SU-DHL-6 (cell line): ENCODE results near the gene MYO1G.

ENCODE experiments used
- H2AFZ ChIP-seq: fragments of 200-600 bp; sonication (generic); 2 replicates; pipeline ENCODE4 v1.6.1; 2014; ENCODE audit warnings: low read depth, mild to moderate bottlenecking, moderate library complexity, mixed read lengths, antibody characterized with exemption, low read length; ENCODE audit not compliant: severe bottlenecking
- H3F3A ChIP-seq: fragments of 200-600 bp; shearing (Covaris generic); 2 replicates; pipeline ENCODE4 v1.6.0; 2016; ENCODE audit warnings: antibody characterized with exemption, mild to moderate bottlenecking; ENCODE audit not compliant: insufficient read depth
- H3K27ac ChIP-seq: fragments of 200-600 bp; sonication (generic); 2 replicates; pipeline ENCODE4 v1.5.1; 2016; ENCODE audit warnings: low read depth, mild to moderate bottlenecking, low read length, moderate library complexity, mixed read lengths
- H3K27me3 ChIP-seq: fragments of 200-600 bp; sonication (generic), shearing (Covaris generic); 2 replicates; pipeline ENCODE4 v1.6.0; 2014; ENCODE audit warnings: mild to moderate bottlenecking, low read length
- H3K36me3 ChIP-seq: fragments of 200-600 bp; sonication (generic); 2 replicates; pipeline ENCODE4 v1.6.1; 2014; ENCODE audit warnings: mild to moderate bottlenecking, low read length, mixed read lengths
- H3K4me2 ChIP-seq: fragments of 300-600, 200-600 bp; shearing (Covaris generic), sonication (generic); 2 replicates; pipeline ENCODE4 v1.6.0; 2014; ENCODE audit warnings: low read length, low read depth, mild to moderate bottlenecking; ENCODE audit not compliant: poor library complexity, severe bottlenecking
- H3K4me3 ChIP-seq: fragments of 200-600 bp; sonication (generic); 2 replicates; pipeline ENCODE4 v1.5.1; 2014; ENCODE audit warnings: antibody characterized with exemption, low read length, mild to moderate bottlenecking, mixed read lengths; ENCODE audit not compliant: insufficient read depth, poor library complexity, severe bottlenecking
- H3K79me2 ChIP-seq: fragments of 200-600 bp; sonication (generic); 2 replicates; pipeline ENCODE4 v1.6.1; 2014; ENCODE audit warnings: mild to moderate bottlenecking, low read length, moderate library complexity; ENCODE audit not compliant: insufficient read depth
- H3K9ac ChIP-seq: fragments of 200-600 bp; sonication (generic); 2 replicates; pipeline ENCODE4 v1.7.0; 2014; ENCODE audit warnings: mild to moderate bottlenecking, low read length
- H3K9me2 ChIP-seq: fragments of 200-600 bp; sonication (generic); replicated peaks from 2 replicates; pipeline ENCODE4 v1.6.1; 2014; ENCODE audit warnings: low read length; ENCODE audit not compliant: insufficient read depth
- H3K9me3 ChIP-seq: fragments of 200-600 bp; sonication (generic); 2 replicates; pipeline ENCODE4 v1.6.1; 2014; ENCODE audit warnings: low read length, mixed read lengths; ENCODE audit not compliant: insufficient read depth
- H4K20me1 ChIP-seq: fragments of 200-600 bp; sonication (generic); 2 replicates; pipeline ENCODE4 v1.6.1; 2014; ENCODE audit warnings: low read depth, mild to moderate bottlenecking, antibody characterized with exemption, low read length, moderate library complexity, mixed read lengths
- EZH2phosphoT487 ChIP-seq: fragments of 200-600 bp; sonication (generic), shearing (Covaris generic); conservative IDR thresholded peaks from 2 replicates; pipeline ENCODE4 v1.6.1; 2018; ENCODE audit warnings: mild to moderate bottlenecking, antibody characterized with exemption, low read length, moderate library complexity, mixed read lengths
- TF ChIP-seq, protein P1 (sequence below): fragments of 200-600 bp; sonication (generic); IDR thresholded peaks from one replicate; pipeline ENCODE4 v1.5.1; 2017; ENCODE audit warnings: antibody characterized with exemption, mild to moderate bottlenecking, low read length, moderate library complexity; ENCODE audit not compliant: insufficient read depth, poor library complexity, severe bottlenecking

MYO1G gene

DNA sequence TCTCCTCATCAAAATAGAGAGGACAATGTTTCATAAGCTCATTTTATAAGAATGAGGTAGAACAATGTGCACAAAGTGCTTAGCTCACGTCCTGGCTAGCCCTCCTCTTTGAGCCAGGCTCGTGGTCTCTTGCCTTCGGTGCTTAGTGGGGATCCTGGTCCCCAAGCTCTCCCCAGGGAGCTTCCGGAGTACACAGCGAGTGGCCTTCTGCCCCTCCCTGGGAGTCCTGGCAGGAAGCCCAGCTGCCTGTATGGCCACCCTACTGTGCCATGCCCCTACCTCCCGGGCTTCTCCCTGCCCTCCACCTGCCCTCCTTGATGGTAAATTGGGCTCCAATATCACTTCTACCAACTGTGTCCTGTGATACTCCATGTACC, 868 bp downstream of the MYO1G start:
- H2AFZ ChIP-seq = no peak overlapping the region
- H3K4me2 ChIP-seq = peak overlapping the region; percentile 75
- peak overlapping the region; percentile 85 for H3K9ac ChIP-seq
- H3K9me2 ChIP-seq = no peaks in the 10 kb centered on the region
- H3F3A ChIP-seq = peaks cover 37% of the 10 kb centered on the region
- H3K9me3 ChIP-seq = no peaks in the 10 kb centered on the region
- peaks cover 27% of the 10 kb centered on the region for H3K79me2 ChIP-seq
- no peak for TF ChIP-seq EZH2phosphoT487
- TF ChIP-seq, protein P1, sequence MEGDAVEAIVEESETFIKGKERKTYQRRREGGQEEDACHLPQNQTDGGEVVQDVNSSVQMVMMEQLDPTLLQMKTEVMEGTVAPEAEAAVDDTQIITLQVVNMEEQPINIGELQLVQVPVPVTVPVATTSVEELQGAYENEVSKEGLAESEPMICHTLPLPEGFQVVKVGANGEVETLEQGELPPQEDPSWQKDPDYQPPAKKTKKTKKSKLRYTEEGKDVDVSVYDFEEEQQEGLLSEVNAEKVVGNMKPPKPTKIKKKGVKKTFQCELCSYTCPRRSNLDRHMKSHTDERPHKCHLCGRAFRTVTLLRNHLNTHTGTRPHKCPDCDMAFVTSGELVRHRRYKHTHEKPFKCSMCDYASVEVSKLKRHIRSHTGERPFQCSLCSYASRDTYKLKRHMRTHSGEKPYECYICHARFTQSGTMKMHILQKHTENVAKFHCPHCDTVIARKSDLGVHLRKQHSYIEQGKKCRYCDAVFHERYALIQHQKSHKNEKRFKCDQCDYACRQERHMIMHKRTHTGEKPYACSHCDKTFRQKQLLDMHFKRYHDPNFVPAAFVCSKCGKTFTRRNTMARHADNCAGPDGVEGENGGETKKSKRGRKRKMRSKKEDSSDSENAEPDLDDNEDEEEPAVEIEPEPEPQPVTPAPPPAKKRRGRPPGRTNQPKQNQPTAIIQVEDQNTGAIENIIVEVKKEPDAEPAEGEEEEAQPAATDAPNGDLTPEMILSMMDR = no peak
- H4K20me1 ChIP-seq = no peaks in the 10 kb centered on the region
- H3K27me3 ChIP-seq = no peaks in the 10 kb centered on the region
- peak overlapping the region; percentile 63 for H3K4me3 ChIP-seq
- peaks cover 3% of the 10 kb centered on the region for H3K36me3 ChIP-seq
- H3K27ac ChIP-seq = peak overlapping the region; percentile 95

DNA sequence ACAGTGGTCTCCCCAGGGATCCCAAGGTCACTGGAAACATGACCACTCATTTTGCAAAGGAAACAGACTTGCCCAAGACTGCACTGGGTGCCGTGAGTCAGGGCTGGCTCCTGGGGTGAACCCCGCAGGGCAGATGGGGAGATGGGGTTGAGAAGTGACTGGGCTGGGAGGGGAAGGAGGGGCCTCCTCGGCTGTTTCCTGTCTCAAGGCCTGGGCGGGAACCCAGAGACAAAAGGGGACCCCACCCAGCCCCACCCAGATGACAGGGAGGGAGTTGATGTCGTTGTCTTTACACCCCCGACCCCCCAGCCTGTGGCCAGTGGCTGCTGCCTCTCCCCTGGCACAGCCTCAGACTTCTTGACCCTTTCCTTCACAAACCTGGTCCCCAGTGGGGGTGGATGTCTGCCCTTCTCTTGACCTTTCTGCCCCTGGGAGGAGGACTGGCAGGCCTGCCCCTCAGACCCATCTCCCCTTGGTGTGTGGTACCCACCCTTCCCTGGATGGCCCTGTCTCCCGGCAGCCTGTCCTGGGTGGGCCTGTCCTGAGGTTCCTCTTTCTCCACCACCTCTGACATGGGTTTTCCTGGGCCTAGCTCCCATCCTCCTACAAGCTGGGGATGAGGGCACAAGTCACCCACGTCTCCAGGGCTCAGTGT, 1.4 kb downstream of the MYO1G start:
- Histone ChIP-seq H3K9me3 (no peaks in the 10 kb centered on the region), H2AFZ (no peak overlapping the region), H3K4me3 (peak overlapping the region; percentile 63), H3K27ac (peak overlapping the region; percentile 95), H3K9me2 (no peaks in the 10 kb centered on the region), H3K36me3 (no peaks in the 10 kb centered on the region), H4K20me1 (no peaks in the 10 kb centered on the region), H3F3A (peaks cover 32% of the 10 kb centered on the region), H3K27me3 (no peaks in the 10 kb centered on the region), H3K79me2 (peaks cover 27% of the 10 kb centered on the region), H3K4me2 (peak overlapping the region; percentile 75), H3K9ac (peak overlapping the region; percentile 85)
- no peak for TF ChIP-seq EZH2phosphoT487
- TF ChIP-seq, protein P1 = no peak

DNA sequence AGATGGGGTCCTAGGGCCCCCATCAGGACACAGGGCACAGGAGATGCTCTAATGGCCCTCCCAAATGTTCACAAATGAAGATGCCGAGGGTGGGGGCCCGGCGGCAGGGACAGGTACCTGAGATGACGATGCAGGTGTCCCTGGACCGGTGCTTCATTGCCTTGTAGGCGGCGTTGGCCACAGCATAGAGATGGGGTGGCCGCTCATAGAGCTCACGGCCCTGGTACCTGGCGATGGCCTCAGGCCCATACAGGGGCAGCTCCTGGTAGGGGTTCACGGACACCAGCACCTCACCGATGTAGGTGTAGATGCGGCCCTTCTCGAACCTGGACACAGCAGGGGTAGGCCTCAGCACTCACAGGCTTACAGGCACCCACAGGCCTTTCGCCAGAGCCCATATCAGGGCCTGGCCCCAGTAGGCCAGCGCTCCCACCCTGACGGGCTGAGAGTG, 2.0 kb downstream of the MYO1G start:
- TF ChIP-seq EZH2phosphoT487 = no peak
- TF ChIP-seq, protein P1 = no peak
- no peaks in the 10 kb centered on the region for H4K20me1 ChIP-seq
- H2AFZ ChIP-seq = no peak overlapping the region
- no peaks in the 10 kb centered on the region for H3K9me2 ChIP-seq
- no peaks in the 10 kb centered on the region for H3K27me3 ChIP-seq
- H3K36me3 ChIP-seq = no peaks in the 10 kb centered on the region
- peaks cover 27% of the 10 kb centered on the region for H3F3A ChIP-seq
- H3K4me2 ChIP-seq = peak overlapping the region; percentile 75
- peaks cover 27% of the 10 kb centered on the region for H3K79me2 ChIP-seq
- H3K9me3 ChIP-seq = no peaks in the 10 kb centered on the region
- H3K4me3 ChIP-seq = no peak overlapping the region
- peak overlapping the region; percentile 85 for H3K9ac ChIP-seq
- peak overlapping the region; percentile 95 for H3K27ac ChIP-seq
